Measurements from ENCODE around the gene NOTO.

The NOTO gene

GRCh38 chr2:73257021-73257420 lies 54.6 kb downstream of the NOTO start:
- no peak for ATAC-seq
- H3K9me3 Mint-ChIP-seq, result no peaks in the 10 kb centered on the region

GRCh38 chr2:73257425-73258125 lies 55.2 kb downstream of the NOTO start:
- Mint-ChIP-seq H3K27ac (peak overlapping the region; percentile 80), H3K4me3 (no peak overlapping the region), H3K36me3 (peaks cover 52% of the 10 kb centered on the region), H3K9me3 (no peaks in the 10 kb centered on the region), H3K4me1 (peaks cover 18% of the 10 kb centered on the region)
- ATAC-seq (peak; percentile 3), DNase-seq (ENCODE audit: low spot score in 2 of 2) (no peak)

More at GRCh38 chr2:73257021-73257420, 54.6 kb downstream of the NOTO start:
- Mint-ChIP-seq H3K4me1 (peaks cover 18% of the 10 kb centered on the region), H3K4me3 (no peak overlapping the region), H3K27ac (peak overlapping the region; percentile 80), H3K36me3 (peaks cover 57% of the 10 kb centered on the region)
- no peak for DNase-seq (ENCODE audit: low spot score in 2 of 2)

GRCh38 chr2:73258186-73258912 lies 56.0 kb downstream of the NOTO start:
- H3K4me3 Mint-ChIP-seq, result no peak overlapping the region
- H3K36me3 Mint-ChIP-seq, result peaks cover 48% of the 10 kb centered on the region
- ATAC-seq, result no peak

GRCh38 chr2:73258913-73259215 lies 56.5 kb downstream of the NOTO start:
- Mint-ChIP-seq H3K36me3 (peaks cover 48% of the 10 kb centered on the region), H3K9me3 (no peaks in the 10 kb centered on the region), H3K27ac (peak overlapping the region; percentile 63), H3K4me3 (no peak overlapping the region), H3K4me1 (peaks cover 18% of the 10 kb centered on the region)
- no peak for DNase-seq (ENCODE audit: low spot score in 2 of 2)
- ATAC-seq, result no peak

More at GRCh38 chr2:73258186-73258912, 56.0 kb downstream of the NOTO start:
- Mint-ChIP-seq H3K9me3 (no peaks in the 10 kb centered on the region), H3K27ac (no peak overlapping the region), H3K4me1 (peaks cover 18% of the 10 kb centered on the region)
- no peak for DNase-seq (ENCODE audit: low spot score in 2 of 2)

GRCh38 chr2:73259276-73259675 lies 56.9 kb downstream of the NOTO start:
- Mint-ChIP-seq H3K36me3 (peaks cover 48% of the 10 kb centered on the region), H3K27ac (peak overlapping the region; percentile 63), H3K4me3 (no peak overlapping the region), H3K9me3 (no peaks in the 10 kb centered on the region), H3K4me1 (peaks cover 18% of the 10 kb centered on the region)
- ATAC-seq (no peak), DNase-seq (ENCODE audit: low spot score in 2 of 2) (no peak)

GRCh38 chr2:73259704-73260337 lies 57.4 kb downstream of the NOTO start:
- no peak for DNase-seq (ENCODE audit: low spot score in 2 of 2)
- H3K36me3 Mint-ChIP-seq, result peaks cover 46% of the 10 kb centered on the region
- no peak for ATAC-seq
- no peaks in the 10 kb centered on the region for H3K9me3 Mint-ChIP-seq
- H3K4me3 Mint-ChIP-seq, result no peak overlapping the region
- H3K27ac Mint-ChIP-seq, result peak overlapping the region; percentile 63
- peaks cover 18% of the 10 kb centered on the region for H3K4me1 Mint-ChIP-seq

- H3K9me3 Mint-ChIP-seq, result no peaks in the 10 kb centered on the region
- no peak for DNase-seq (ENCODE audit: low spot score in 2 of 2)
Observed at GRCh38 chr2:73260338-73260984, 58.1 kb downstream of the NOTO start.

More at GRCh38 chr2:73260338-73260984, 58.1 kb downstream of the NOTO start:
- H3K4me1 Mint-ChIP-seq, result peaks cover 18% of the 10 kb centered on the region
- no peak for ATAC-seq
- H3K36me3 Mint-ChIP-seq, result peaks cover 39% of the 10 kb centered on the region
- H3K4me3 Mint-ChIP-seq, result no peak overlapping the region
- H3K27ac Mint-ChIP-seq, result peak overlapping the region; percentile 63
